KOPT-K1 (cell line): ENCODE results near the gene PYHIN1.
A peak's percentile ranks its signal among the peaks of the same experiment; 100 is the strongest.

Source experiments
- H3K27ac ChIP-seq: fragments of 200-600 bp; sonication (generic); 2 replicates; pipeline ENCODE4 v1.5.1; 2016; ENCODE audit warnings: antibody characterized with exemption, mild to moderate bottlenecking, low read depth, low read length; ENCODE audit not compliant: poor library complexity, severe bottlenecking
- H3K36me3 ChIP-seq: fragments of 200-600 bp; sonication (generic); 2 replicates; pipeline ENCODE4 v1.5.1; 2017; ENCODE audit warnings: antibody characterized with exemption, mild to moderate bottlenecking, low read length, moderate library complexity; ENCODE audit not compliant: insufficient read depth
- H3K9me3 ChIP-seq: fragments of 200-600 bp; sonication (generic); 2 replicates; pipeline ENCODE4 v1.5.1; 2017; ENCODE audit warnings: antibody characterized with exemption, low read length, mild to moderate bottlenecking; ENCODE audit not compliant: insufficient read depth, poor library complexity, severe bottlenecking

Gene PYHIN1

DNA sequence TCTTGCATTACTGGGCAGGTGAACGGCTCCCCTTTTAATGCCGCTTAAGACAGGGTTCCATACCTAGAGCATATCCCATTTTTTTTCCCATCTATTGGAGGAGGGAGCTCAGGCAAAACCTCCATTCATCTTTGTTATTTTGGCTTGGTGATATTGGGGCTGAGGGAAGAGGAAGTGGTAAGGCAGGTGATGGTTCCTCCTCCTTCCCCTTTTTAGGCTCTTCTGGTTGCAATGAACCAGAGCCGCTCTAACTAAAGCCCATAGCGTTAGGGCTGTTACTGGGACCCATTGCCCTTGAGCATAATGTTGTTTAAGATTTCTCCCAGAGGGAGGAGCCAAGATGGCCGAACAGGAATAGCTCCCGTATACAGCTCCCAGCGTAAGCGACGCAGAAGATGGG, 21.1 kb downstream of the PYHIN1 start:
- Histone ChIP-seq H3K9me3 (peaks cover 15% of the 10 kb centered on the region), H3K27ac (peak overlapping the region; percentile 68), H3K36me3 (peaks cover 53% of the 10 kb centered on the region)

DNA sequence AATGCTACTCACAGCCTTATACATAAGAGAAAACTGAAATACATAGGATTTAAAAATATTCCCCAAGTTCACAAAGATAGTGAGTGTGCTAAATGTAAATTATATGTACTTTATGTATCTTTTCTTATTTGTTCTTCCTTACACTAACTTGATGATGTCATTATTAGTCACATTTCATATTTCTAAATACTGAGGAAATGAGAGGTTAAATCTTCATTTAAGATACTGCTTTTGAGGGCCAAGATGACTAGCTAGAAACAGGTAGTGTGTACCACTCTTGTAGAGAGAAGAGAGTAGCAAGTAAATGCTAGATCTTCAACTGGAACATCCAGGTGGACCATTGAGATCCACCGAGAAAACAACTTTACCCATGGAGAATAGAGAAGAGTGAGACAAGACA, 29.8 kb downstream of the PYHIN1 start:
- Histone ChIP-seq H3K36me3 (peaks cover 42% of the 10 kb centered on the region), H3K27ac (no peak overlapping the region), H3K9me3 (peaks cover 67% of the 10 kb centered on the region)

DNA sequence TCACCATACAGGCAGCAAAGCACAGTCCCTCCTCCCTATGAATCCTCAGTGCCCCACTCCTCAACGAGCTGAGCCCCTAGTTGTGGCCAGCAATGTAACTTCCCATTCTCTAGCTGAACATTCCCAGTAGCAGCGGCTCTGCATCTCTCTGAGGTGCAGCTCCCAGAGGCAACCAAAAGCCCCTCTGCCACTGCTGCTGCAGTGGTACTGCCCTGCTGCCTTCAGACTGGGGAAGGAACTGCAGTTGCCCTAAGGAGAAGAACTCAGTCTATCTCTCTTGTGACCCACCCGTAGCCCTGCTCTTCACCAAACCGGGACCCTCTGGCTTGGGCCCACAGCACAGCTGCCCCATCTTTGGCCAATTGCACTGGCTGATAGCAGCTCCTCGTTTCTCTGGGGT, 31.6 kb downstream of the PYHIN1 start:
- H3K27ac ChIP-seq, result no peak overlapping the region
- peaks cover 75% of the 10 kb centered on the region for H3K9me3 ChIP-seq
- peaks cover 42% of the 10 kb centered on the region for H3K36me3 ChIP-seq

DNA sequence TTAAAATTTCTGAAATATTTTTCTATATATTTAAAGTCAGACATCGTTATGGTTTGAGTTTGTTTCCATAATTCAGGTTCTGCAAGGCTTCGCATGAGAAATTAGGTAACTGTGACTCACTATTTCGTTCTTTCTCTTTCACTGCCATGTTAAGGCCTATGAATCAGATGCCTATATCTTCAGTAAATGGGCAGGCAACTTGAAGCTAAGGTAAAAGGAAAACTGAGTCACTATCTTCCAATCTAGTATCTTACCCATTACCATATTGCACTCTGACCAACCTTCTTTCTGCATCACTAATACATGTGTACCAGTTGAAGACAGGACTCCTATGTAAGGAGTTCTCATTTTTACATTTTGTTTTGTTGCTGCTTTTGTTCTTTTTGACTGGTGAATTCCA, 37.8 kb downstream of the PYHIN1 start:
- Histone ChIP-seq H3K27ac (no peak overlapping the region), H3K36me3 (peaks cover 20% of the 10 kb centered on the region), H3K9me3 (peaks cover 34% of the 10 kb centered on the region)

DNA sequence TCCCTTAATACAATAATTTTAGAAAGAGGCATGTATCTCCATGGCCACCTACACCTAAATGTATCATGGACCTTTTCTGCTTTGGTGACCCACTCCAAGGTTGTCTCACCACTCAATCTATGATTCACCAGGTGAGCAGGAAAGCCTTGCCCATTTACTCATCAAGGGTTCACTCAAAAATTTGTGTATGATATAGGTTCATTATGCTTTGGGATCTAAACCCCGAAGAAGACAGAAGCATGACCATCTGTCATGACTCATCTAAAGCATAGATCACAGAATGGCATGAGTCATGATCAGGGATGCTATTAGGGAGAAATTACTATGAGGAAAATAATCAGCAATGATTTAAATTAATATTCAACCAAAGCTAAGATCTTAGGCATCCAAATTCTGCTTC, 38.5 kb downstream of the PYHIN1 start:
- Histone ChIP-seq H3K36me3 (peaks cover 25% of the 10 kb centered on the region), H3K27ac (no peak overlapping the region), H3K9me3 (peaks cover 27% of the 10 kb centered on the region)

DNA sequence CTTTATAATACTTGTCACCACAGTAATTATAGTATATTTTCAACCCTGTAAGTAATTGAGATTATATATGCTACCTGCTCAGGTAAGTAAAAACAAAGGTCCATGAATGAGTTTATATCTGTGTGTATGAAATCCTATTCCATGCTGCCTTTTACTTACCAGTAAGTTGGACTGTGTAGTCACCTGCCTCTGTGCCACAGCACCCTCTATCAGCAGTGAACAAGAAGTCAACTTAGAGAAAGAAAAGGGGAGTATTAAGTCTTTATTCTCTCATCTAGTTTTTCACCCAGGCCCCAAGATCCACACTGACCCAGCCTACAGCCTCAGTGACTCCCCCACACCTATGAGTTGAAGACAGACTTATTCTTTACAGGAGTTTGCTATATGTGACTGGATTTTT, 41.5 kb downstream of the PYHIN1 start:
- Histone ChIP-seq H3K36me3 (peaks cover 36% of the 10 kb centered on the region), H3K9me3 (peaks cover 6% of the 10 kb centered on the region), H3K27ac (no peak overlapping the region)

DNA sequence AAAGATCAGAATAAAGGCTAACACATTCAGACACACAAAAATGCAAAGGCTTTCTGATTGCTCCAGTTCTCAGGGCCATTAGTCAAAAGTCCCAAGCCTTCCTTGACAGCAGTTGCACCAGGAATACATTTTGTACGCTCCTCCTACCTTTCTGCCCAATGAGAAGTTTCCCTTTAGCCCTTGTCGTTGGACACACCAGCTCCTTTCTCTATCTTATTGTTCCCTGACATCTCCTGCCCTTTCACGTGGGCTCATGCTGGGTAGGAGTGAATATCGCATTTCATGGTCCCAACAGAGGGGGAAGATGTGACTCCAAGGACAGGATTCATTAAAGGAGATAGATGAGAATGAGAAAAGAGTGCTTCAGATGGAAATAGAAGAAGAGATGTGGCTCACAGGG, 44.9 kb downstream of the PYHIN1 start:
- peaks cover 19% of the 10 kb centered on the region for H3K9me3 ChIP-seq
- H3K27ac ChIP-seq, result no peak overlapping the region
- H3K36me3 ChIP-seq, result peaks cover 52% of the 10 kb centered on the region

DNA sequence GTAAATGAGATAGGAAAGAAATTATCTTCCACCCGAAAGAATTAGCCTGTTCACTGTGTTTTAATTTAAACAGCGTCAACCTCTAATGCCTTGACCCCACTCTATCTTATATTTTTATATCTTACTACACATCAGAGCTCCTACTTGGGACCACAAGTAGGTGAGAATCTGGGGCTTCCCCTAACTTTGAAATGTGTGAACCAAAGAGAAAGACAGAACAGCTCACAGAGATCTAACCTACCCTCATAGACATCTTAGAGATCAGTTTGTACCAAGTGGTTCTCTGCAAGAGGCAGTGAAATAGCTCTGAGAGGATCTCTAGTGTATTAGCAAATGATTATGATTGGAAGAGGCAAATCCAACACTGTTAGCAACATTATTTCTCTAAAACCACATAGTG, 47.4 kb downstream of the PYHIN1 start:
- H3K9me3 ChIP-seq, result peaks cover 39% of the 10 kb centered on the region
- peaks cover 39% of the 10 kb centered on the region for H3K36me3 ChIP-seq
- no peak overlapping the region for H3K27ac ChIP-seq

DNA sequence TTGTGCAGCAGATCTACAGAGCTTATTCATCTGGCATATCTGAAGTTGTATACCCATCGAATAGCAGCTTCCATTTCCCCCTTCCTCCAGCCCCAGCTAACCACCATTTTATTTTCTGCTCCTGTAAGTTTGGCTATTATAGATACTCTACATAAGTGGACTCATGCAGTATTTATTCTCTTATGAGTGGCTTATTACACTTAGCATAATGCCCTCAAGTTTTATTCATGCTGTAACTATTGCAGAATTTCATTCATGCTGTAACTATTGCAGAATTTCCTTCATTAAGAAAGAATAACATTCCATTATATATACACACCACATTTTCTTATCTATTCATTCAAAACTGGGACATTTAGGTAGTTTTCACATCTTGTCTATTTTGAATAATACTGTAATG, 47.9 kb downstream of the PYHIN1 start:
- Histone ChIP-seq H3K27ac (no peak overlapping the region), H3K36me3 (peaks cover 34% of the 10 kb centered on the region), H3K9me3 (peaks cover 43% of the 10 kb centered on the region)

DNA sequence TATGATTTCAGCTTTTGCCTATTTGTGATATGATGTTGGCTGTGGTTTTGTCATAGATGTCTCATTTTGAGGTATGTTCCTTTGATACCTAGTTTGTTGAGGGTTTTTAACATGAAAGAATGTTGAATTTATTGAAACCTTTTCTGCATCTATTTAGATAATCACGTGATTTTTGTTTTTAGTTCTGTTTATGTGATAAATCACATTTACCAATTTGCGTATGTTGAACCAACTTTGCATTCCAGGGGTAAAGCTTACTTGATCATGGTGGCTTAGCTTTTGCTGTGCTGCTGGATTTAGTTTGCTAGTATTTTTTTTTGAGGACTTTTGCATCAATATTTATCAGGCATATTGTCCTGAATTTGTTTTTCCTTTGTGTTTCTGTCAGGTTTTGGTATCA, 51.9 kb downstream of the PYHIN1 start:
- Histone ChIP-seq H3K27ac (no peak overlapping the region), H3K36me3 (peaks cover 21% of the 10 kb centered on the region), H3K9me3 (peaks cover 69% of the 10 kb centered on the region)

DNA sequence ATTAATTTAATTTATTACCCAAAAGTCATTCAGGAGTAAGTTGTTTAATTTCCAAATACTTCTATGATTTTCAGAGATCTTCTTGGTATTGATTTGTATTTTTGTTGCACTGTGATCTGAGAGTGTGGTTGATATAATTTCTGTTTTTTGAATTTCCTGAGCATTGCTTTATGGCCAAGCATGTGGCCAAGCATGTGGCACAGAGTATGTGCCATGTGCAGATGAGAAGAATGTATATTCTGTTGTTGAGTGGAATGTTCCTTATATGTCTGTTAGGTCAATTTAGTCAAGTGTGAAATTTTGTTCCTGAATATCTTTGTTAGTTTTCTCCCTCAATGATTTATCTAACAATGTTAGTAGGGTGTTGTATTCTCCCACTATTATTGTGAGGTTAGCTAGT, 53.0 kb downstream of the PYHIN1 start:
- H3K27ac ChIP-seq, result no peak overlapping the region

DNA sequence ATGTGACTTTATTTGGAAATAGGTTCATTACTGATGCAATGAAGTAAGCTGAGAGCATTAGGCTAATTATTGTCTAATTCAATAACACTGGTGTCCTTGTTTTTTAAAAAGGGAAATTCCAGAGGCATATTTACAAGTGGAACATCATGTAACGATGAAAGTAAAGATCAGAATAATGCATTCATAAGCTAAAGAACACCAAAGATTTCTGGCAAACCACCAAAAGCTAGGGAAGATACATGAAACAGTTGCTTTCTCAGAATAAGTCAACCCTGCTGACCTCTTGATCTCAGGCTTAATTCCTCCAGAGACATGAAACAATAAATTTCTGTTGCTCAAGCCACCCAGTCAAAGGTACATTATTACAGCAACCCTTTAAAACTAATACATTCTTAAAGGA, 58.1 kb downstream of the PYHIN1 start:
- H3K36me3 ChIP-seq, result peaks cover 17% of the 10 kb centered on the region
- H3K9me3 ChIP-seq, result peaks cover 41% of the 10 kb centered on the region
- H3K27ac ChIP-seq, result no peak overlapping the region

More for the DNA sequence above, 53.0 kb downstream of the PYHIN1 start:
- Histone ChIP-seq H3K9me3 (peaks cover 69% of the 10 kb centered on the region), H3K36me3 (peaks cover 9% of the 10 kb centered on the region; the same call in 1 of the 2 replicates)

DNA sequence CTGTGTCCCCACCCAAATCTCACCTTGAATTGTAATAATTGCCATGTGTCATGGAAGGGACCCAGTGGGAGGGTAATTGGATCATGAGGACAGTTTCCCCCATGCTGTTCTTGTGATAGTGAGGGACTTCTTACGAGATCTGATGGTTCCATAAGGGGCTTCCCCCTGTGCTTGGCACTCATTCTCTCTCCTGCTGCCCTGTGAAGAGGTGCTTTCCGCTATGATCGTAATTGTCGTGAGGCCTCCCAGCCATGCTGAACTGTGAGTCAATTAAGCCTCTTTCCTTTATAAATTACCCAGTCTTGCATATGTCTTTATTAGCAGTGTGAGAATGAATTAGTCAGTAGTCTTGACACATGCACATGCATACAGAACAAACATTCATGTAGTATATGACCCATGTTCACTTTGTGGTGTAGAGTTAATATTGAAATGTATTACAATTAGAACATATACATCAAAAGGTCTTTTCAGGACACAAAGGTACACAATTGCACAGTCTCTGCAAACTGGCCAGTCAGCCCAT, 61.5 kb downstream of the PYHIN1 start:
- Histone ChIP-seq H3K27ac (no peak overlapping the region), H3K9me3 (peaks cover 23% of the 10 kb centered on the region), H3K36me3 (peaks cover 12% of the 10 kb centered on the region)

DNA sequence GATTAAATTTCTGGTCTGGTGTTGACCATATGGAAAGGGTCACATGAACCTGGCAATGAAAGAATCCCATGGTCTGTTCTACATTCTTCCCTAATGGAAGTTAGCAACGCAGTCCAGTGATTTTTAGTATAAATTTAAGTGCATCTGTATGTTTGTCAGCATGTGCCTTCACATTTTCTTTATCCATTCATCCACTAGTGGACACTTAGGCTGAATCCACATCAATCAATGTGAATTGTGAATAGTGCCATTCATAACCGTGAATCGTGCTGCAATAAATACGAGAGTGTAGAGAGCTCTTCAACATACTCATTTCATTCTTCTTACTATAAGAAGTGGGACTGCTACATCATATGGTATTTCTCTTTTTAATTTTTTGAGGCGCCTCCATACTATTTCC, 65.6 kb downstream of the PYHIN1 start:
- peaks cover 6% of the 10 kb centered on the region for H3K36me3 ChIP-seq
- H3K27ac ChIP-seq, result no peak overlapping the region
- H3K9me3 ChIP-seq, result peaks cover 23% of the 10 kb centered on the region

DNA sequence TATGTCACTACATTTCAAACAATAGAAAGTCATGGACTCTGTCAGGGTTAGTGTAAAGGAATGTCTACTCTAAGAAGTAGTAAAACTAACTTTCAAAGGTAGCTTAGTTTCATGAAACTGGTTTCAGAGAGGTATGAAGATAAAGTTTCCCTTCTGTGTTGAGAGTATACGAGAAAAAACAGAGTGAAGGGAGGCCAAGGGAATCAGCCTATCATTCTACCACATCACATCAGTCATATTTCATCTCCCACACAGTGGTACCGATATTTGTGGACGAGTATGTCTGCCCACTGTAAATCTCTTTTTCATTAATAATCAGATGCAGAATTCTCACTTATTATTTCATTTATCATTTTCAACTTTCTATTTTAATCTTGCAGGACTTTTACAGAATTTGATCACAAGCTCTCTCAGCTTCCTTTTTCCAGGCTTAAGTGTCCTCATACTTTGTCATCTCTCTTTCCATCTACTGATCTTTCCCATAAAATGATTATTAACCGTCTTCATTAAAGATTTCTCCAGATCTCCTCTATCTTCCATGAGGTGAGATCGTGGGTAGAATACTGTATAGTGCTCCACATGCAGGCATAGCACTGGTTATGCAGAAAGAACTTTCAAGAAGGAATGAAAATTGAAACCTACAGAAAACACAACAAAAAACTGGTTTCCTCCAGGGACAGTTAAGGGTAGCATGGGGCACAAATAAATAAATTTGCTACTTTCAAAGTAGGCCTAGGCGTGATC, 66.9 kb downstream of the PYHIN1 start:
- H3K9me3 ChIP-seq, result peaks cover 13% of the 10 kb centered on the region
- H3K36me3 ChIP-seq, result no peaks in the 10 kb centered on the region
- peak overlapping the region; percentile 42 for H3K27ac ChIP-seq

DNA sequence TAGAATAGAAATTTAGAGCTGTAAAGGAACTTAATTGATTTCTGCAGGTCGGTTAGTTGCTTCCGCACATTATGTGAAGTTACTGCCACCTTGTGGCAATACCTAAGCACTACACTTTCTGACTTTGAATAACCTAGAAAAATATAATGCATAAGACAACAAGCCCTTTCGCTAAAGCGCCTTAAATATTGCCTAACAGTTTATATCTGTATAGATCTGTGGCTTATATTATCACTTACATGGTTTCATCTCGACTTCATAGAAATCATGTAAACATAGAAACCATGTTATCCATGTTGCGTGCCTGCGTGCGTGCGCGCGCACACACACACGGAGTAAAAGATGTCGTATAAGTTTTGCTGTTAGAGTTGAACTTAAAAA, 67.4 kb downstream of the PYHIN1 start:
- Histone ChIP-seq H3K27ac (peak overlapping the region; percentile 42), H3K9me3 (peaks cover 7% of the 10 kb centered on the region), H3K36me3 (no peaks in the 10 kb centered on the region)
